ENCODE data around the gene ADAMTS13. TPM values are rescaled to one million over a fixed set of nuclear protein-coding genes. Genes with fewer than 3 reads are reported as not detected.
"Not testable (repeated sequence)": the region's sequence is repeated elsewhere in the genome, so short reads cannot be mapped to it uniquely, and the experiment has no call there.

The ADAMTS13 gene
- 1 to 10 TPM; 1.2 to 4.3 TPM for polyA plus RNA-seq

DNA sequence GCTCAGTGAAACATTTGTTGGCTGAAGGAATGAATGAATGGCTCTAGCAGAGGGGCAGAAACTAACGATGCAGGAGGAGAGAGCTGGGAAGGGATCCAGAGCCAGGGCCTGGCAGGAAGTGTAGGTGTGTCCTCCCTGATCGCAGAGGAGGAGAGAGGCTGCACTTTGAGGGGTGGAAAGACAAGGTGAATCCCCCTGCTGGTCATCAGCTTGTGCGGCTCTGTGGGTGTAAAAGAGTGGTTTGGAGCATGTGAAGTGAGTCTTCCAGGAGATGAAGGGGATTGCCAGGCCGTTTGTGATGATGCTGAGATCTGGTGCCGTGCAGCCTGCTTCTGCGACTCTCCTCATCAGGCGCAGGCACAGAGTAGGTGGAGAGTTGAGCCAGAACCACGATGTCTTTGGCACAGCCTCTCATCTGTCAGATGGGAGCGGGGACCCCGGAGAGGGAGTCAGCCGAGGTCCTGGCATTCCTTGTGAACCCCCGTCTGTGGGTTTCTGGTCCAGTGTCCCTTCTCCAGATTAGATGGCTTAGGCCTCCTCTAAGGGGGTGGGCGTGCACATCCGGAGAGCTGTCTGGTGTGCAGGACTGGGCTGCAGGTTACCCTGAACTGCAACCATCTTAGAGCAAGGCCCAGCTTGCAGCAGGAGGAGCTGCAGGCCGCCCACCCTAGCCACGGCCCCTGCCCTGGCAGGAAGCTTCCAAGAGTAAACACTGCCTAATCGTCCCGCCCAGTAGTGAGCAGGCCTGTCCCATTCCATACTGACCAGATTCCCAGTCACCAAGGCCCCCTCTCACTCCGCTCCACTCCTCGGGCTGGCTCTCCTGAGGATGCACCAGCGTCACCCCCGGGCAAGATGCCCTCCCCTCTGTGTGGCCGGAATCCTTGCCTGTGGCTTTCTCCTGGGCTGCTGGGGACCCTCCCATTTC, at the start of gene ADAMTS13:
Gene ADAMTS13 (plus strand): TSS at position 753 of the 928 bp plus-strand sequence. CDS start 77 bp downstream, at position 830.
- peaks cover 0 to under 1% of the 10 kb centered on the region in 2 donors for H3K4me1 ChIP-seq (ENCODE audit: control insufficient read depth in 2 of 2, insufficient read depth in 2 of 2, low read length in 1 of 2)
- no peak within 1 kb of the TSS for H3K4me3 ChIP-seq (ENCODE audit: low read depth in 1 of 2, low read length in 2 of 2)
- peaks cover 0 to 3% of the 10 kb centered on the region in 2 donors for H3K36me3 ChIP-seq (ENCODE audit: control insufficient read depth in 2 of 2, insufficient read depth in 2 of 2, low read length in 1 of 2)
- H3K27me3 ChIP-seq (ENCODE audit: control insufficient read depth in 1 of 2, insufficient read depth in 2 of 2, low read length in 2 of 2) = no peaks in the 10 kb centered on the region
- WGBS, 2 donors = 52 to 64% methylated on average over 23 of the region's 23 CpGs
- no peak within 1 kb of the TSS for H3K27ac ChIP-seq (ENCODE audit: low read depth in 2 of 2, low read length in 1 of 2)
- H3K9me3 ChIP-seq (ENCODE audit: control insufficient read depth in 2 of 2, insufficient read depth in 1 of 2, low read depth in 1 of 2, low read length in 1 of 2) = no peaks in the 10 kb centered on the region

DNA sequence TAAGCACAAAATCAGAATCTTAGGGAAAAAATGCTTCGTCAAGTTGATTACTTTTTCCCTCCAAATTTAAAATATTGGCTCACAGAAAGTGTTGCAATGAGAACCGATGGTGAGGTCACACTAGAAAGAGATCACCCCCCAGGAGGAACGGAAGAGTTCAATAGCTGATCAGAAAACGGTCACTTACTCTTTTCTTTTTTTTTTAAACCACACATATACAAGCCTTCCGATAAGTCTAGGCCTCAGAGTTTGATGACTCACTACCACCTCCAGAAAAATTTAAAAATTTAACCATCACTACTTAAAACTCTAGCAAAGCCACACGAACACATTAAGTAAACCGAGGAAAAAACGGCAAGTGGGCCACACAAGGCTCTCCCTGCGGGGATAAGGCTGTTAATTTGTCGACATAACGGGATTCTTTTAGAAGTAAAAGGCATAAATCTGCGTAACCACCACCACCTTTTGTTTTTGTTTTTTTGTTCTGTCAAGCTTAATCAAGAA, 47.5 kb upstream of the ADAMTS13 start:
- Histone ChIP-seq H3K9me3 (ENCODE audit: control insufficient read depth in 2 of 2, insufficient read depth in 1 of 2, low read depth in 1 of 2, low read length in 1 of 2) (no peaks in the 10 kb centered on the region), H3K27me3 (ENCODE audit: control insufficient read depth in 1 of 2, insufficient read depth in 2 of 2, low read length in 2 of 2) (no peaks in the 10 kb centered on the region), H3K27ac (ENCODE audit: low read depth in 2 of 2, low read length in 1 of 2) (peak overlapping the region; percentile 50 to 97), H3K36me3 (ENCODE audit: control insufficient read depth in 2 of 2, insufficient read depth in 2 of 2, low read length in 1 of 2) (peaks cover 0 to 14% of the 10 kb centered on the region in 2 donors), H3K4me1 (ENCODE audit: control insufficient read depth in 2 of 2, insufficient read depth in 2 of 2, low read length in 1 of 2) (peaks cover 8 to 30% of the 10 kb centered on the region in 2 donors), H3K4me3 (ENCODE audit: low read depth in 1 of 2, low read length in 2 of 2) (peak overlapping the region; percentile 87 to 93)
- 10 to 11% methylated on average over 12 of the region's 12 CpGs for WGBS, 2 donors

DNA sequence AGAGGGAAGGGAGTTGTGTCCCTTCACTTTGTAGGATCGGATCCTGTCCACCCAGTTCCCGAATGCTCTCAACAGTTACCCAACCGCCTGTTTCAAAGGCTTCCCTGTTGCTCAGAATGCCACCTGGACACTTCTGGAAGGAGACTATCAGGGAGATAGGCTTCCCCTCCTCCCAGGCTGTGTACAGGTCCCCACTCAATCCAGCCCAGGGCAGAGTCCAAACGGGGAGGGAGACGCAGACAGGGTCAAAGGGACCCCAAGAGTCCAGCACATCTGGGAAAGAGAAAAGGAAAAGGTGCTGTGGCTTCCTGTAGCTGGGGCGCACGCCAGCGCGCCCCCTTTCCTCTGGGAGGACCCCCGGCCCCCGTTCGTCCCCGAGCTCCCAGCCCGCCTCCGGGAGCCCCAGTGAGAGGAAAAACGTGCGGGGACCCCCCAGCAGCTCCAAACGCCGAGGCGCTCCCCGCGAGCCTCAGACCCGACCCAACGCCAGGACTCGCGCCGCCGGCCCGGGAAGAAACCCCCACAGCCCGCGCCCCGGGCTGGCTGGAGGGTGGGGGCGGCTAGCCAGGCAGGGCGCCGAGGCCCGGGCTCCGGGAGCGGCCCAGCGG, 46.9 kb upstream of the ADAMTS13 start:
- H3K36me3 ChIP-seq (ENCODE audit: control insufficient read depth in 2 of 2, insufficient read depth in 2 of 2, low read length in 1 of 2) = peaks cover 0 to 10% of the 10 kb centered on the region in 2 donors
- peak overlapping the region; percentile 87 to 93 for H3K4me3 ChIP-seq (ENCODE audit: low read depth in 1 of 2, low read length in 2 of 2)
- H3K9me3 ChIP-seq (ENCODE audit: control insufficient read depth in 2 of 2, insufficient read depth in 1 of 2, low read depth in 1 of 2, low read length in 1 of 2) = no peaks in the 10 kb centered on the region
- H3K4me1 ChIP-seq (ENCODE audit: control insufficient read depth in 2 of 2, insufficient read depth in 2 of 2, low read length in 1 of 2) = peaks cover 8 to 30% of the 10 kb centered on the region in 2 donors
- H3K27me3 ChIP-seq (ENCODE audit: control insufficient read depth in 1 of 2, insufficient read depth in 2 of 2, low read length in 2 of 2) = no peaks in the 10 kb centered on the region
- WGBS, 2 donors = 1% methylated on average over 28 to 39 of the region's 39 CpGs
- H3K27ac ChIP-seq (ENCODE audit: low read depth in 2 of 2, low read length in 1 of 2) = peak overlapping the region; percentile 97 to 98

DNA sequence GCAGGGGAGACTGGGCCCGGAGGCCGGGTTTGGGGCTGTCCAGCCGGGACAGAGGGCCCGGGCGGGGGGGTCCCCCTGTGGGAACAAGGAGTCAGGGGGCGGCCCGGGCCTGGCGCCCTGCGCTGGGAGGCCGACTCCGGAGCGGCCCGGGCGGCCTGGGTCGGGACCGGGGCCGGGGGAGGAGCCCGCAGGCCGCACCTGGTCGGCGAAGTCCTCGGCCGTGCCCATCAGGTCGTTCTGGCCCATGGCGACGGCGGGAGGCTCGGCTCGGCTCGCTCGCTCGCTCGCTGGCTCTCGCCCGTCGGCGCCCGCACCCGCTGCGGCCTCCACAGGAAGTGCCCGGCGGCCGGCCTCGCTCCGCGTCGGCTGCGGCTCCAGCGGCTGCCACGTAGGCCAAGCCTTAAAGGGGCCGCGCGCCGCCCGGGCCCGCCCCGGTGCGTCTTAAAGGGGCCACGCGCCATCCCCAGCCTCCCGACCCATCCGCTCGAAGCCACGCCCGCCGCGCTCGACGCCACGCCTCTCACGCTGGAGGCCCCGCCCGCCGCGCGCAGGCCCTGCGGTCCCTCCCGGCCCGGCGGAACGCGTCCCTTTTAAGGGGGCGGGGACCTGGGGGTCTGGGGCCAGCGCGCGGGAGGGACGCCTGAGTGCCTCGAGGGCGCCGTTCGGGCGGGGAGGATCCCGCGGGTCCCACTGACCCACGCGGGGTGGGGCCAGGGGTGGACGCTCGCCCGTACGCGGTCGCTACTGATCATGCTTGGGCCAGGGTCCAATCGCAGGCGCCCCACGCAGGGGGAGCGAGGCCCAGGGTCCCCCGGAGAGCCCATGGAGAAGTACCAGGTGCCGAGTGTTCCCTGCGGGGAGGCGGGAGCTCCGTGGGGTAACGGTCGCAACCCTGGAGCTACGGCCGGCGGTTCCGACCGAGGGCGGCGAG, 46.2 kb upstream of the ADAMTS13 start, which contains the start of the genes STKLD1 and SURF4:
Gene STKLD1 (plus strand): TSS at position 643 of the 931 bp plus-strand sequence. CDS start 108 bp downstream, at position 751.
Gene SURF4 (minus strand): TSS at position 337 of the 931 bp plus-strand sequence. CDS start 91 bp downstream, at position 246.
- H3K27me3 ChIP-seq (ENCODE audit: control insufficient read depth in 1 of 2, insufficient read depth in 2 of 2, low read length in 2 of 2) = no peaks in the 10 kb centered on the region
- peaks cover 8 to 30% of the 10 kb centered on the region in 2 donors for H3K4me1 ChIP-seq (ENCODE audit: control insufficient read depth in 2 of 2, insufficient read depth in 2 of 2, low read length in 1 of 2)
- peak within 1 kb of the TSS; percentile 87 to 93 for H3K4me3 ChIP-seq (ENCODE audit: low read depth in 1 of 2, low read length in 2 of 2)
- peak within 1 kb of the TSS; percentile 97 to 98 for H3K27ac ChIP-seq (ENCODE audit: low read depth in 2 of 2, low read length in 1 of 2)
- 1% methylated on average over 84 to 120 of the region's 120 CpGs for WGBS, 2 donors
- peaks cover 0 to 7% of the 10 kb centered on the region in 2 donors for H3K36me3 ChIP-seq (ENCODE audit: control insufficient read depth in 2 of 2, insufficient read depth in 2 of 2, low read length in 1 of 2)
- no peaks in the 10 kb centered on the region for H3K9me3 ChIP-seq (ENCODE audit: control insufficient read depth in 2 of 2, insufficient read depth in 1 of 2, low read depth in 1 of 2, low read length in 1 of 2)

DNA sequence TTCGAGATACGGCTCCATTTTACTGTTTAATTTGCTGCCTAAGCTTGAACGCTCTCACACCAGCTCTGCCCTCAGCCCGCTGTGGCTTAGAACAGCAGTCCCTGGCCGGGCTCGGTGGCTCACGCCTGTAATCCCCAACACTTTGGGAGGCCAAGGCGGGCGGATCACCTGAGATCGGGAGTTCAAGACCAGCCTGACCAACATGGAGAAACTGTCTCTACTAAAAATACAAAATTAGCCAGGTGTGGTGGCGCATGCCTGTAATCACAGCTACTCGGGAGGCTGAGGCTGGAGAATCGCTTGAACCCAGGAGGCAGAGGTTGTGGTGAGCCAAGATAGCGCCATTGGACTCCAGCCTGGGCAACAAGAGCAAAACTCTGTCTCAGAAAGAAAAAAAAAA, 44.9 kb upstream of the ADAMTS13 start:
- H3K4me1 ChIP-seq (ENCODE audit: control insufficient read depth in 2 of 2, insufficient read depth in 2 of 2, low read length in 1 of 2) = peaks cover 6 to 18% of the 10 kb centered on the region in 2 donors
- H3K27ac ChIP-seq (ENCODE audit: low read depth in 2 of 2, low read length in 1 of 2); H3K27me3 ChIP-seq (ENCODE audit: control insufficient read depth in 1 of 2, insufficient read depth in 2 of 2, low read length in 2 of 2); H3K4me3 ChIP-seq (ENCODE audit: low read depth in 1 of 2, low read length in 2 of 2); H3K9me3 ChIP-seq (ENCODE audit: control insufficient read depth in 2 of 2, insufficient read depth in 1 of 2, low read depth in 1 of 2, low read length in 1 of 2); H3K36me3 ChIP-seq (ENCODE audit: control insufficient read depth in 2 of 2, insufficient read depth in 2 of 2, low read length in 1 of 2): not testable (repeated sequence)
- WGBS, 2 donors = 88 to 89% methylated on average over 14 of the region's 14 CpGs

DNA sequence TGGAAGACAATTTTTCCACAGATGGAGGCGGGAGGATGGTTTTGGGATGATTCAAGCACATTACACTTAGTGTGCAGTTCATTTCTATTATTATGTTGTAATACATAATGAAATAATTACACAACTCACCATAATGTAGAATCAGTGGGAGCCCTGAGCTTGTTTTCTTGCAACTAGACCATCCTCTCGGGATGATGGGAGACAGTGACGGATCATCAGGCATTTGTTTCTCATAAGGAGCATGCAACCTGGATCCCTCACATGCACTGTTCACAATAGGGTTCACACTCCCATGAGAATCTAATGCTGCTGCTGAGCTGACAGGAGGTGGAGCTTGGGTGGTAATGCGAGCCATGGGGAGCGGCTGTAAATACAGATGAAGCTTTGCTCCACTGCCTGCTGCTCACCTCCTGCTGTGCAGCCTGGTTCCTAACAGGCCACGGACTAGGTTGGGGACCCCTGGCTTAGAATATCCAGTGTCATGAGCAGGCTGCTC, 44.4 kb upstream of the ADAMTS13 start:
- H3K4me3 ChIP-seq (ENCODE audit: low read depth in 1 of 2, low read length in 2 of 2) = no peak overlapping the region
- H3K36me3 ChIP-seq (ENCODE audit: control insufficient read depth in 2 of 2, insufficient read depth in 2 of 2, low read length in 1 of 2) = peaks cover 0 to 4% of the 10 kb centered on the region in 2 donors
- H3K4me1 ChIP-seq (ENCODE audit: control insufficient read depth in 2 of 2, insufficient read depth in 2 of 2, low read length in 1 of 2) = peaks cover 6 to 14% of the 10 kb centered on the region in 2 donors
- no peaks in the 10 kb centered on the region for H3K27me3 ChIP-seq (ENCODE audit: control insufficient read depth in 1 of 2, insufficient read depth in 2 of 2, low read length in 2 of 2)
- WGBS, 2 donors = 55 to 61% methylated on average over 6 of the region's 6 CpGs
- peak overlapping the region in 1 of 2 donors; percentile 69 for H3K27ac ChIP-seq (ENCODE audit: low read depth in 2 of 2, low read length in 1 of 2)
- H3K9me3 ChIP-seq (ENCODE audit: control insufficient read depth in 2 of 2, insufficient read depth in 1 of 2, low read depth in 1 of 2, low read length in 1 of 2) = peaks cover 0 to 2% of the 10 kb centered on the region in 2 donors

DNA sequence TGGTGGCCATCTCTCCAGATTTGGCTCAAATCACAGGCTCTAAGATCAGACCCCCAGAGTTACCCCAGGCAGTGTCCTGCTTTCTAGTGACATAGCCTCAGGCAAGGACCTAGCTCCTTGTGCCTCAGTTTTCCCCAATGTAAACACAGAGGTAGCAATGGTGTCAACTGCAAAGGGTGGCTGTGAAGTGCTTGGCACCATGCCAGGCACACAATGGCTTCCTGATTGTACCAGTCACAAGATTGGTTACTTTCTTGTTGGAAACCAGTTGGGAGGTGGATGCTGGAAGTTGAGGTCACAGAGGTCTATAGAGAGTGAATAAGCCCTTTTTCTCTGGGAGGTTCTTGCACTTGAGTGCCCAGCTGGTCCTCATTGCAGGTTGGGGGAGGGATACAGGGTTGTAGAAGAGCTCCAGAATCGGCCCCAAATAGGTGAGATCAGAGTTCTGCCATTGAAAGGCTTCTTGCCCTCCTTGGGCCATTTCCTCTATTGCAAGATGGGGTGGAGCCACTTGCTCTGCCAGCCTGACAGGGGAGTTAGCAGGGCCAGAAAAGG, 43.7 kb upstream of the ADAMTS13 start:
- peaks cover 0 to 3% of the 10 kb centered on the region in 2 donors for H3K9me3 ChIP-seq (ENCODE audit: control insufficient read depth in 2 of 2, insufficient read depth in 1 of 2, low read depth in 1 of 2, low read length in 1 of 2)
- H3K27ac ChIP-seq (ENCODE audit: low read depth in 2 of 2, low read length in 1 of 2) = peak overlapping the region in 1 of 2 donors; percentile 69
- no peak overlapping the region for H3K4me3 ChIP-seq (ENCODE audit: low read depth in 1 of 2, low read length in 2 of 2)
- 71 to 85% methylated on average over 1 of the region's 1 CpG for WGBS, 2 donors
- peaks cover 6 to 12% of the 10 kb centered on the region in 2 donors for H3K4me1 ChIP-seq (ENCODE audit: control insufficient read depth in 2 of 2, insufficient read depth in 2 of 2, low read length in 1 of 2)
- no peaks in the 10 kb centered on the region for H3K36me3 ChIP-seq (ENCODE audit: control insufficient read depth in 2 of 2, insufficient read depth in 2 of 2, low read length in 1 of 2)
- H3K27me3 ChIP-seq (ENCODE audit: control insufficient read depth in 1 of 2, insufficient read depth in 2 of 2, low read length in 2 of 2) = no peaks in the 10 kb centered on the region

DNA sequence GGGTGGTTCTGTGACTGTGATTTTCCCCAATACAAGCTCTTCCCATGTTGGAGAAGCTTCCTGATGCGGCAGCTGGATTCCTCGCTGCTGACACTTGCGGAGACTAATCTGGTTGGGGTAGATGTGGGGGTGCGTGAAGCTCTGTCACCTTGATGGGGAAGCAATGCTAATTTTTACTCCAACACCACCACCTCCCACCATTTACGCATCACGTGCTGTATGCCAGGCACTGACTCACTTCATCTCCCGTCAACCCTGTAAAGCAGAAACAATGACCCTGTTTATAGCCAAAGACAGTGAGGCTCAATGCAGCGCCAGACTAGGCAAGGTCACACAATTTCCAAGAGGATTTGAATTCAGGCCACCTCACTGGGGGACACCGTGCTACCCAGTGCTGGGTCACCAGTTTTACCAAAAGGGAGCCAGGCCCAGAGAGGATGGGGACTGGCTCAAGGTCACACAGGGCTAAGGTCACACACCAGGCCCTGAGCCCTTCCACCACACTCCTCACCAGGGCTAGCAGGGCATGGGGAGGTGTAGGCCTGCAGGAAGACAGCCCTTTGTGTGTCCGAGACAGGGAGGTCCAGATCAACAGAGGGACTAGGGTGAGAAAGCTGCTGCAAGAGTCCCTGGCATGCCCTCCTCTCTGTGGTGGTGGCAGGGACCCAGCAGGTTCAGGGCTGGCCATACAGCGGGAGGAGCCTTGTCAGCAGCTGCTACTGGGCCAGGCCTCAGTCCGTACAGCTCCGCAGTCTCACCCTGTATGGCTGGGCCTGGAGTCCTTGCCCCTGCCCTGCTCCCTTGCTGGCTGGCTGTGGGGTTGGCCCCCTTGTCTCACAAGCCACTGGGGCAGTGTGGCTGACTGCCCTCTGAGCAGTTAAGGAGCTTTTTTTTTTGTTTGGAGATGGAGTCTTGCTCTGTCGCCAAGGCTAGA, 42.7 kb upstream of the ADAMTS13 start:
- H3K4me3 ChIP-seq (ENCODE audit: low read depth in 1 of 2, low read length in 2 of 2) = no peak overlapping the region
- 85 to 89% methylated on average over 14 of the region's 14 CpGs for WGBS, 2 donors
- no peaks in the 10 kb centered on the region for H3K27me3 ChIP-seq (ENCODE audit: control insufficient read depth in 1 of 2, insufficient read depth in 2 of 2, low read length in 2 of 2)
- H3K36me3 ChIP-seq (ENCODE audit: control insufficient read depth in 2 of 2, insufficient read depth in 2 of 2, low read length in 1 of 2) = no peaks in the 10 kb centered on the region
- H3K27ac ChIP-seq (ENCODE audit: low read depth in 2 of 2, low read length in 1 of 2) = peak overlapping the region in 1 of 2 donors; percentile 69
- H3K4me1 ChIP-seq (ENCODE audit: control insufficient read depth in 2 of 2, insufficient read depth in 2 of 2, low read length in 1 of 2) = peaks cover 6 to 12% of the 10 kb centered on the region in 2 donors
- peaks cover 0 to 3% of the 10 kb centered on the region in 2 donors for H3K9me3 ChIP-seq (ENCODE audit: control insufficient read depth in 2 of 2, insufficient read depth in 1 of 2, low read depth in 1 of 2, low read length in 1 of 2)

Measured in esophagus (tissue), 2 donors.